Astrocyte of the spinal cord (primary cell): ENCODE data around the gene SMARCD1.

Experiments
- DNase-seq: peaks from one replicate; pipeline ENCODE4 v3.0.0; 2011; ENCODE audit warnings: low read depth, low spot score
- H3K4me3 ChIP-seq: 2 replicates; pipeline ENCODE4 v1.5.1; 2011; ENCODE audit warnings: low read depth, mild to moderate bottlenecking, low read length, moderate library complexity
- CTCF ChIP-seq: IDR thresholded peaks from 2 replicates; pipeline ENCODE4 v1.5.1; 2012; ENCODE audit warnings: low read depth, mild to moderate bottlenecking, low read length, inconsistent platforms
- in situ Hi-C: cut with HindIII; loops from 2 replicates; pipeline ENCODE4 v1.10.0; 2017; ENCODE audit warnings: low sequenced_read_pairs

SMARCD1 gene

DNA sequence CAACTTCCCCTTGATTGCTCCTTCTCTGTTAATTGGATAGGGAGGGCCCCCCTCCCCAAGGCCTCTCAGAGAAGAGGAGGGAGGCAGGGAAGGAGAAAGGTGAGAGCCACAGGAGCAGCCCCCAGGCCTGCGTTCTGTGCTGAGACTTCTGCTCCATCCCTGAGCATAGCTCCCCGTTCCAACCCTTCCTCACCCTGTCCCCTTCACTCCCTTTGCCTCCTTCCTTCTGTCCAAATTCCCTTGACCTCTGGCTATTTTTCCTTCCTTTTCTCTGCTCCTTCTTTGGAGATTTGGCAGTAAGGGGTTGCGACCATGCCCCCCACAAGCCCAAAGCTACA, 28.5 kb upstream of the SMARCD1 start:
- no peak overlapping the region for H3K4me3 ChIP-seq
- in situ Hi-C loops: no loop called here
- no peak for TF ChIP-seq CTCF
- DNase-seq: no peak

- TF ChIP-seq CTCF: no peak
- peak within 1 kb of the TSS; percentile 52 for H3K4me3 ChIP-seq
Measured at GRCh38 chr12:50057000-50057841, 27.9 kb upstream of the SMARCD1 start, which contains the start of gene ASIC1. ASIC1 (plus strand) TSS chr12:50057596; CDS start chr12:50058767, 1,171 bp downstream.

GRCh38 chr12:50057896-50058670, 27.1 kb upstream of the SMARCD1 start:
- in situ Hi-C loops: no loop called here
- no peak for TF ChIP-seq CTCF
- H3K4me3 ChIP-seq: peak overlapping the region; percentile 52
- DNase-seq: no peak

More at GRCh38 chr12:50057000-50057841, 27.9 kb upstream of the SMARCD1 start, which contains the start of gene ASIC1:
- DNase-seq: peak; percentile 56
- in situ Hi-C loops: no loop called here

- DNase-seq: no peak
- H3K4me3 ChIP-seq: no peak overlapping the region
- no peak for TF ChIP-seq CTCF
- in situ Hi-C loops: no loop called here
Measured at GRCh38 chr12:50058743-50059312, 26.3 kb upstream of the SMARCD1 start.

GRCh38 chr12:50059440-50060119, 25.6 kb upstream of the SMARCD1 start:
- no peak overlapping the region for H3K4me3 ChIP-seq
- in situ Hi-C loops: no loop called here
- no peak for TF ChIP-seq CTCF
- no peak for DNase-seq

GRCh38 chr12:50060120-50060468, 25.0 kb upstream of the SMARCD1 start:
- DNase-seq: no peak
- H3K4me3 ChIP-seq: no peak overlapping the region
- no peak for TF ChIP-seq CTCF
- in situ Hi-C loops: no loop called here
